Epithelial cell of esophagus (primary cell): ENCODE measurements around the gene H2BW2.

Experiments used
- DNase-seq: peaks from one replicate; pipeline ENCODE4 v3.0.0; 2010; ENCODE audit warnings: low read depth
- H3K4me3 ChIP-seq: 2 replicates; pipeline ENCODE4 v1.5.1; 2011; ENCODE audit warnings: mild to moderate bottlenecking, low read length, control low read depth
- CTCF ChIP-seq: IDR thresholded peaks from 2 replicates; pipeline ENCODE4 v1.5.1; 2011; ENCODE audit warnings: low read depth, mild to moderate bottlenecking, low read length, control low read depth, inconsistent platforms; ENCODE audit not compliant: insufficient read depth; ENCODE audit errors: missing control alignments

The H2BW2 gene

GRCh38 chrX:104085477-104085876, 45.7 kb downstream of the H2BW2 start:
- DNase-seq: no peak
- no peak overlapping the region for H3K4me3 ChIP-seq
- no peak for TF ChIP-seq CTCF

GRCh38 chrX:104085919-104086318, 46.2 kb downstream of the H2BW2 start:
- no peak for TF ChIP-seq CTCF
- DNase-seq: no peak
- H3K4me3 ChIP-seq: no peak overlapping the region
